Stimulated activated CD8-positive, alpha-beta memory T cell treated with anti-CD3 and anti-CD28 coated beads, Interleukin-12 subunit alpha, Interleukin-12 subunit beta, amount 100 ng/mL, for 24 hours (primary cell): Measurements from ENCODE around the gene MAP4K1.

Experiments
- DNase-seq: peaks from one replicate; pipeline ENCODE4 v3.0.0-alpha.2; 2020; ENCODE audit errors: extremely low read depth

Gene MAP4K1

GRCh38 chr19:38543807-38544568, 73.8 kb downstream of the MAP4K1 start:
- no peak for DNase-seq

GRCh38 chr19:38543286-38543806, 74.4 kb downstream of the MAP4K1 start:
- DNase-seq: no peak

- no peak for DNase-seq
Measured at GRCh38 chr19:38542040-38542439, 75.7 kb downstream of the MAP4K1 start.

GRCh38 chr19:38539751-38540150, 78.0 kb downstream of the MAP4K1 start:
- no peak for DNase-seq

GRCh38 chr19:38538793-38539528, 78.8 kb downstream of the MAP4K1 start:
- DNase-seq: no peak

GRCh38 chr19:38538386-38538785, 79.4 kb downstream of the MAP4K1 start:
- no peak for DNase-seq
